ENCODE results near the gene HEXIM1.

Gene HEXIM1

DNA sequence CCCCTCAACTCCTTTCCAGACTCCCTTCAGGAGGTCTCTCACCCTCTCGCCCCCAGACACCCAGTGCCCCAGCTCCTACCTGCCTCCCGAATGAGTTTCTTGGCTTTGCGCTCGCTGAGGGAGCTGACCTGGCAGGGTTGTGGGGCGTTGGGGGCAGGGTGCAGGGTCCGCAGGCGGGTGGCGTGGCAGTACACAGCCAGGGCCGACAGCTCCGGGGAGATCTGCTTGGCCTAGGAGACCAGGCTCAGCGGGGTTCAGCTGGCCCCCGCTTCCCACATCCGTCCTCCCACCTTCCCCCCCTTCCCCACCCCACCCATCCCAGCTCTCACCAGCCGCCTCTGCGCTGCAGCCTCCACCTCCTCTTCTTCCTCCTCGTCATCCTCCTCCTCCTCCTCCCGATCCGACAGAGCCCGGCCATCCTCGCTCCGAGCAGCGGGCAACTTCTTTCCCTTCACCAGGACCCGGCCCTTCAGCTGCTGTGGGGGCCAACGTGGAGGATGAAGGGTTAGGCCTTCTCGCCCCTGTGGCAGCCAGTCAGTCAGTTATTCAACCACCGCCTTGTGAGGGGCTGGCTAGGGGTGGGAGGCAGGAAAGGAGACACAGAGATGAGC, 33.2 kb upstream of the HEXIM1 start:
- H3K27ac ChIP-seq = no peak overlapping the region
- TF ChIP-seq, protein P1, sequence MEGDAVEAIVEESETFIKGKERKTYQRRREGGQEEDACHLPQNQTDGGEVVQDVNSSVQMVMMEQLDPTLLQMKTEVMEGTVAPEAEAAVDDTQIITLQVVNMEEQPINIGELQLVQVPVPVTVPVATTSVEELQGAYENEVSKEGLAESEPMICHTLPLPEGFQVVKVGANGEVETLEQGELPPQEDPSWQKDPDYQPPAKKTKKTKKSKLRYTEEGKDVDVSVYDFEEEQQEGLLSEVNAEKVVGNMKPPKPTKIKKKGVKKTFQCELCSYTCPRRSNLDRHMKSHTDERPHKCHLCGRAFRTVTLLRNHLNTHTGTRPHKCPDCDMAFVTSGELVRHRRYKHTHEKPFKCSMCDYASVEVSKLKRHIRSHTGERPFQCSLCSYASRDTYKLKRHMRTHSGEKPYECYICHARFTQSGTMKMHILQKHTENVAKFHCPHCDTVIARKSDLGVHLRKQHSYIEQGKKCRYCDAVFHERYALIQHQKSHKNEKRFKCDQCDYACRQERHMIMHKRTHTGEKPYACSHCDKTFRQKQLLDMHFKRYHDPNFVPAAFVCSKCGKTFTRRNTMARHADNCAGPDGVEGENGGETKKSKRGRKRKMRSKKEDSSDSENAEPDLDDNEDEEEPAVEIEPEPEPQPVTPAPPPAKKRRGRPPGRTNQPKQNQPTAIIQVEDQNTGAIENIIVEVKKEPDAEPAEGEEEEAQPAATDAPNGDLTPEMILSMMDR (conservative IDR thresholded peaks at IDR 0.05) = no peak

DNA sequence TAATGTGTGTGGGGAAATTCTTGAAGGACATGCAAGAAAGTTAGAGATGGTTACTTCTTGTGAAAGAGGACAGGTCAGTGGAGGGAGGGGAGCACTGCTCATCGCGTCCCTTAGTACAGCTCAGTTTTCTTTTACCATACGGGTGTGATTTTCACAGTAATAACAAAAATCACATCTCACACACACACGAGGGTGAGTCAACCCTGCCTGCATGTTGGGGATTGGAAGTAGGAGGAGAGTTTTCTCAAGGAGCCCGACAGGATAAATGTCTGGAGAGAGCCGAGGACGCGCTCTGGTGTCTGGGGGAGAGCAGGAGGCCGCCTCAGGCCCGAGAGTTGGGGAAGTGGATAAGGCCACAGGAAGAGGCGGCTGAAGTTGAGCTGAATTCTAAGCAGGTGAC, 32.4 kb upstream of the HEXIM1 start:
- TF ChIP-seq, protein P1 (conservative IDR thresholded peaks at IDR 0.05) = no peak
- H3K27ac ChIP-seq = no peak overlapping the region

DNA sequence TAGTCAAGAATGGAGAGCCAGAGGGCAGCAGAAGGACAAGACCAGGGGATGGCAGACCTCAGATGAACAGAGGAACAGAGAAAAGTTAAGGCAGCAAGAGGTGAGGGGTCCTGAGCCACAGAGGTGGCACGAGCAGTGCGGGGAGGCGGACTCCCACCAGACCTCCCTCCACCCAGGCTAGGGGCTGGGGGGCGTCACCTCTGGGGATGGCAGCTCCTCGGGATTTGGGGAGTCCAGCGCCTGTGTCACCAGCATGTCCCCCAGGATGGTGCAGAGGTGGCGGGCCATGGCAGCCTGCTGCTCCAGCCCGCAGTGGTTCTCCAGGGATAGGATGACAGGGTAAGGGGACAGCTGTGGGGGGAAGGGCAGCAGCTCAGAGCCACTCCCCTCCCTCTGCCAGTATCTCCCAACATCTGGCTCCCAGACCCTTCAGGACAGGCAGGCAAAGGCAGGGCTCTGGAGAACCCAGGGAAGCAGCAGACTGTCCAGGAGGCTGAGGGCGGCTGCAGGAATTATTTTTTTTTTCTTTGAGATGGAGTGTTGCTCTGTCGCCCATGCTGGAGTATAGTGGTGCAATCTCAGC, 31.8 kb upstream of the HEXIM1 start:
- no peak overlapping the region for H3K27ac ChIP-seq
- TF ChIP-seq, protein P1 (conservative IDR thresholded peaks at IDR 0.05) = no peak

DNA sequence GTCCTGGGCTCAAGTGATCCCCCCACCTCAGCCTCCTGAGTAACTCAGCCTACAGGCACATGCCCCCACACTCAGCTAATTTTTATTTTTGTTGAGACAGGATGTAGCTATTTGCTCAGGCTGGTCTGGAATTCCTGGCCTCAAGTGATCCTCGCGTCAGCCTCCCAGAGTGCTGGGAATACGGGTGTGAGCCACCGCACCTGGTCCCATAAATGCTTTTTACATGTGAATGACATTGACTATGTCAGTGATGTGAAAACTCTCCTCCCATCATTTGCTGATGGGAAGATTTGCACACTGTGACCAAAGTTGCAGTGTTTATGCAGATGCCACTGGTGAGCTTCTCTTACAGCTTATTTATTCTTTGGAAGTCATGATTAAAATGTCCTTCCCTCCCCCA, 30.9 kb upstream of the HEXIM1 start:
- H3K27ac ChIP-seq = no peak overlapping the region
- TF ChIP-seq, protein P1 (conservative IDR thresholded peaks at IDR 0.05) = no peak

DNA sequence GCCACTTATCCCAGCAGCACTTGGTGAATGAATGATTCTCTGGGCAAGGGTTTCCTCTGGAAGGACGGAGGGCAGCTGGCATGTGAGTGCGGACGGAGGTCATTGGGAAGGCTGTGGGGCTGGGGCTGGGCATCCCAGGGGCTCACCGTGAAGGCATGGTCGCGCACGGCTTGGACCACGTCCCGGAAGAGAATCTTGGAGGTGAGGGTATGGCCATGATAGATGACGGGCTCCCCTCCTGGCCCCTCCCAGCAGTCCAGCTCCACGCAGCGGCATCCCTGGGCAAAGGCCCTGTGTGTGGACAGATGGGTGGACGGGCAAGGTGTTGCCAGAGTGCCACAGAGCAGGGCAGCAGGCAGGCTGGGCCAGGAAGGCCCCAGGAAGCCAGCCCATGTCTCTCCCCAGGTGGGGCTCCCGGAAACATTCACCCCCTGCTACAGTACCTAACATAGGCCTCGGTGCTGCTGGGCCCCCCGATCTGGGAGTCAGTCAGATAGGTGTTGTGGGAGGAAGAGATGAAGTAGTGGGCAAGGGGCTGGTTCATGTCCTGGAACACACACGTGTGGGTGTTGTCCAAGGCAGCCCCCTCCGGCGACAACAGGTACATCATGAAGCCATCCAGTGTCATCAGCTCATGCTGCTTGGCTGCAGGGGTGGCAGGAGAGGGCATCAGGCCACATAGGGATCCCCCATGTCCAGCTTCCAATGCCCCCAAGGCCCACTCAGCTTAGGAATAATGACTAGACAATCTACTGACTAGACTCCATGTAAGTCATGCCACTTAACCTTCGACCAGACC, 30.2 kb upstream of the HEXIM1 start:
- H3K27ac ChIP-seq = no peak overlapping the region

DNA sequence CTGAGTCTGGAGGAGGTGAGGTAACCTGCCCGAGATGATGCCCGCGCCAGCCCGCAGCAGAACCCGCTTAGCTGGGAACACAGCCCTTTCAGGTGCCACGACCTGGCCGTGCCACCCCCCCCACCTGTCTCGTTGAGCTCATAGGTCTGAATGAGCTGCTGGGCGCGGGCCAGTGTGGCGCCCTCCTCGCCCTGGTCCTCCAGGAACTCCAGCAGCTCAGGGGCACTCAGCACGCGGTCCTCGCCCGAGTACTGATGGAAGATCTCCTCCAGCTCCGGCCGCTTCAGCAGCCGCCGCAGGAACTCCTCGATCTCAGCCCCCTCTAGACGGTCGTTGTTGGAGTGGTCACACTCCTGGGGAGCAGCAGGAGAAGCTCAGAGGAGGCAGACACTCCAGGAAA, 29.6 kb upstream of the HEXIM1 start:
- TF ChIP-seq, protein P1 (conservative IDR thresholded peaks at IDR 0.05) = no peak
- no peak overlapping the region for H3K27ac ChIP-seq

More for the DNA sequence above, 30.2 kb upstream of the HEXIM1 start:
- TF ChIP-seq, protein P1 (conservative IDR thresholded peaks at IDR 0.05) = no peak

DNA sequence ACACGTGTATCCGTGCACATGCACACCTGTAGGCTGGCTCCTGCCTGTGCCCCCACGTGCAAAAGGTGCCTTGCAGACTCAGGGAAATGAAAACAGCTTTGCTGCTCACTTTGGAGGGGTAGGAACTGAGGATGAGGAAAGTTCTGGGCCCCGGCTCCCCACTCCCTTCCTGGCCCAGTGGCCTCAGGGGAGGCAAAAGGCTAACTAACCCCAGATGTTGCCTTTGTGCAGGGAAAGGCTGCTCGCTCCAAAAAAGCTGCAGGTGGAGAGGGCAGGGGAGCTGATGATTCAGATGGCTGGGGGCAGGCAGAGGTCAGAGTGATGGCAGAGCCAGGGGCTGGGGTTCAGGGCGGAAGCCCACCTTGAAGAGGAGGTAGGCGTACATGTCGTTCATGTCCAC, 28.3 kb upstream of the HEXIM1 start:
- TF ChIP-seq, protein P1 (conservative IDR thresholded peaks at IDR 0.05) = no peak
- H3K27ac ChIP-seq = no peak overlapping the region
